B cell (primary cell): ENCODE data around the gene SCN3B. TPM values are rescaled to one million over a fixed set of nuclear protein-coding genes. Genes with fewer than 3 reads are reported as not detected.
"Not testable (repeated sequence)": the region's sequence is repeated elsewhere in the genome, so short reads cannot be mapped to it uniquely, and the experiment has no call there.

Experiments
- ATAC-seq: fragments of 200-7000 bp; cut with Tn5 transposase; one replicate; pipeline ENCODE4 v1.10.0; 2021; ENCODE audit warnings: low read depth, mild to moderate bottlenecking, moderate number of reproducible peaks, moderate library complexity
- CTCF ChIA-PET: fragments of 350-600 bp; sonication (Branson Sonifier 250); formaldehyde crosslinking; loops from one replicate; lab custom pipeline; 2021; ENCODE audit warnings: antibody characterized with exemption, inconsistent platforms; lab: Charles Lee
- POLR2A ChIA-PET: fragments of 350-600 bp; sonication (Branson Sonifier 250); formaldehyde crosslinking; loops from one replicate; lab custom pipeline; 2021; ENCODE audit warnings: antibody characterized with exemption; lab: Charles Lee
- DNase-seq: peaks from one replicate; pipeline ENCODE4 v3.0.0; 2013
- H2AFZ ChIP-seq: 2 replicates; pipeline ENCODE4 v1.6.1; 2012; ENCODE audit warnings: mild to moderate bottlenecking, low read depth, low read length; ENCODE audit not compliant: insufficient read depth, poor library complexity, severe bottlenecking
- H3K27ac ChIP-seq, 2 donors: 1 replicate in 1 of 2; 2 replicates in 1 of 2; pipeline ENCODE4 v1.5.1; 2012 to 2013; ENCODE audit warnings: low read length in 2 of 2, mild to moderate bottlenecking in 2 of 2, moderate library complexity in 1 of 2
- H3K27me3 ChIP-seq, 4 experiments: fragments of 200-600 bp in 1 of 4; sonication (generic) in 1 of 4; replicated peaks in 1 of 4; 1 replicate in 2 of 4; 2 replicates in 2 of 4; pipeline versions ENCODE4 v1.6.1 to v1.7.0; 2013 to 2016; ENCODE audit warnings: low read length in 3 of 4, mild to moderate bottlenecking in 2 of 4, mixed read lengths in 1 of 4, moderate library complexity in 1 of 4; ENCODE audit not compliant: insufficient read depth in 4 of 4, control insufficient read depth in 3 of 4; ENCODE audit errors: control extremely low read depth in 1 of 4
- H3K36me3 ChIP-seq, 2 experiments: replicated peaks in 1 of 2; 1 replicate in 1 of 2; 2 replicates in 1 of 2; pipeline versions ENCODE4 v1.6.1 to v1.7.1; 2013; ENCODE audit warnings: low read length in 1 of 2; ENCODE audit not compliant: insufficient read depth in 2 of 2, control insufficient read depth in 1 of 2; ENCODE audit errors: control extremely low read depth in 1 of 2, extremely low read depth in 1 of 2
- H3K4me1 ChIP-seq, 2 donors: fragments of 200-600 bp in 1 of 2; sonication (generic) in 1 of 2; 1 replicate in 1 of 2; 2 replicates in 1 of 2; pipeline versions ENCODE4 v1.5.1 to v1.6.1; 2013 to 2017; ENCODE audit warnings: low read length in 2 of 2; ENCODE audit not compliant: control insufficient read depth in 2 of 2, insufficient read depth in 2 of 2
- H3K4me2 ChIP-seq: replicated peaks from 2 replicates; pipeline ENCODE3; 2012; ENCODE audit warnings: mild to moderate bottlenecking, low read depth, low read length; ENCODE audit not compliant: poor library complexity, severe bottlenecking
- H3K4me3 ChIP-seq, 5 experiments: fragments of 200-600 bp in 1 of 5; sonication (generic) in 1 of 5; 1 replicate in 3 of 5; 2 replicates in 2 of 5; pipeline versions ENCODE4 v1.5.1 to v1.7.0; 2011 to 2016; ENCODE audit warnings: low read length in 4 of 5, mild to moderate bottlenecking in 4 of 5, low read depth in 2 of 5, control low read depth in 1 of 5, moderate library complexity in 1 of 5; ENCODE audit not compliant: insufficient read depth in 1 of 5; ENCODE audit errors: control extremely low read depth in 1 of 5, extremely low read depth in 1 of 5
- H3K79me2 ChIP-seq: fragments of 200-600 bp; sonication (generic); one replicate; pipeline ENCODE4 v1.6.0; 2016; ENCODE audit warnings: low read length; ENCODE audit not compliant: control insufficient read depth, insufficient read depth
- H3K9ac ChIP-seq: fragments of 200-600 bp; sonication (generic); 2 replicates; pipeline ENCODE4 v1.6.1; 2017; ENCODE audit warnings: mild to moderate bottlenecking, low read length, moderate library complexity
- H3K9me3 ChIP-seq, 3 donors: one replicate each; pipeline versions ENCODE4 v1.6.1 to v1.7.1; 2013; ENCODE audit warnings: low read length in 2 of 3; ENCODE audit not compliant: control insufficient read depth in 2 of 3, insufficient read depth in 1 of 3; ENCODE audit errors: control extremely low read depth in 1 of 3
- H4K20me1 ChIP-seq: 2 replicates; pipeline ENCODE4 v1.6.0; 2012; ENCODE audit warnings: mild to moderate bottlenecking, low read length; ENCODE audit not compliant: insufficient read depth, control insufficient read depth, poor library complexity, severe bottlenecking
- H3K27ac Mint-ChIP-seq: one replicate; pipeline ENCODE4 v1.8.0; 2021; ENCODE audit warnings: mixed read lengths
- H3K27me3 Mint-ChIP-seq: one replicate; pipeline ENCODE4 v1.8.0; 2021; ENCODE audit warnings: mixed read lengths
- H3K4me1 Mint-ChIP-seq: one replicate; pipeline ENCODE4 v1.8.0; 2021; ENCODE audit warnings: mixed read lengths
- H3K4me3 Mint-ChIP-seq: one replicate; pipeline ENCODE4 v1.8.0; 2021; ENCODE audit warnings: mixed read lengths
- H3K9me3 Mint-ChIP-seq: one replicate; pipeline ENCODE4 v1.8.0; 2022; ENCODE audit warnings: mixed read lengths; ENCODE audit not compliant: insufficient read depth
- EZH2 ChIP-seq: IDR thresholded peaks from 2 replicates; pipeline ENCODE4 v1.6.1; 2012; ENCODE audit warnings: borderline replicate concordance, low read depth, mild to moderate bottlenecking, moderate library complexity, low read length; ENCODE audit not compliant: insufficient read depth, poor library complexity, severe bottlenecking
- WGBS: methylation state at CpG from one replicate; pipeline ENCODE4 v1.1.5; 2013; ENCODE audit warnings: missing lambda C conversion rate; ENCODE audit not compliant: insufficient coverage; 5-methylcytosine and 5-hydroxymethylcytosine counted together
- intact Hi-C: fragments of 100-400 bp; cut with micrococcal nuclease; formaldehyde crosslinking; loops from one replicate; pipeline ENCODE4 v1.10.0; 2022
- polyA plus RNA-seq: library from polyadenylated mRNA; depleted of rRNA; stranded (reverse); fragments of >200 nt; gene quantifications from 2 replicates; pipeline ENCODE4 v1.2.3, GENCODE V29; 2012
- total RNA-seq, 2 donors: library from RNA; stranded (reverse); fragments of 120-200 nt in 1 of 2; gene quantifications; 1 replicate in 1 of 2; 2 replicates in 1 of 2; pipeline versions ENCODE4 v1.2.3 to v1.2.4, GENCODE V29; 2013 to 2022
- TF ChIP-seq, protein P1 (sequence below): fragments of 200-600 bp; IDR thresholded peaks from one replicate; pipeline ENCODE4 v1.8.0; 2022; ENCODE audit warnings: antibody characterized with exemption, mild to moderate bottlenecking

The SCN3B gene
- total and polyA plus RNA-seq, 2 donors (not counting 1 experiment from before 2014, with no cell fraction given), result not detected

DNA sequence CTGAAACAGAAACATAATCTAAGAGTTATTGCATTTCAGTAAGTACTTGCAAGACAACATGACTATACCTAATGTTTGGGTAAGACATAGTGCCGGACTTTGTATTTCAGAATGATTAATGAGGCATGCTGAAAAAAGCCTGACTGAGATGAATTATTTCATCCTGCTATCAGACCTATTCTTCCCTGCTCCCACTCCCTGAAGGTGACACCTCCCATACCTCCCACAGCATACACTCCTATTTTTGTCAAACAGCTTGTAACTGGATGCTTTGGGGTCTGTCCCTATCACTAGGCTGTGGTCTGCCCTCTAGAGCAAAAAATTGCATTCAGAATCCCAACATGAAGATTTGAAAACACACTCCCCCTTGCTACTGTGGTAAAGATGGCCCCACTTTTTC lies 10.9 kb upstream of the SCN3B start:
- Histone ChIP-seq H4K20me1 (no peaks in the 10 kb centered on the region), H3K79me2 (no peaks in the 10 kb centered on the region), H3K36me3 (no peaks in the 10 kb centered on the region), H2AFZ (no peak overlapping the region), H3K4me3 (no peak overlapping the region), H3K4me1 (peaks cover 2% of the 10 kb centered on the region in 2 donors), H3K27me3 (peaks cover 0 to 3% (median 0%) of the 10 kb centered on the region in 4 experiments), H3K9me3 (peaks cover 0 to 3% (median 0%) of the 10 kb centered on the region in 3 donors), H3K9ac (no peak overlapping the region), H3K27ac (no peak overlapping the region), H3K4me2 (no peak overlapping the region)
- ChIA-PET POLR2A (no interaction called here), CTCF (no interaction called here)
- Mint-ChIP-seq H3K27me3 (peaks cover 11% of the 10 kb centered on the region), H3K4me3 (no peak overlapping the region), H3K9me3 (peaks cover 3% of the 10 kb centered on the region), H3K27ac (no peak overlapping the region), H3K4me1 (peaks cover 2% of the 10 kb centered on the region)
- TF ChIP-seq, protein P1, sequence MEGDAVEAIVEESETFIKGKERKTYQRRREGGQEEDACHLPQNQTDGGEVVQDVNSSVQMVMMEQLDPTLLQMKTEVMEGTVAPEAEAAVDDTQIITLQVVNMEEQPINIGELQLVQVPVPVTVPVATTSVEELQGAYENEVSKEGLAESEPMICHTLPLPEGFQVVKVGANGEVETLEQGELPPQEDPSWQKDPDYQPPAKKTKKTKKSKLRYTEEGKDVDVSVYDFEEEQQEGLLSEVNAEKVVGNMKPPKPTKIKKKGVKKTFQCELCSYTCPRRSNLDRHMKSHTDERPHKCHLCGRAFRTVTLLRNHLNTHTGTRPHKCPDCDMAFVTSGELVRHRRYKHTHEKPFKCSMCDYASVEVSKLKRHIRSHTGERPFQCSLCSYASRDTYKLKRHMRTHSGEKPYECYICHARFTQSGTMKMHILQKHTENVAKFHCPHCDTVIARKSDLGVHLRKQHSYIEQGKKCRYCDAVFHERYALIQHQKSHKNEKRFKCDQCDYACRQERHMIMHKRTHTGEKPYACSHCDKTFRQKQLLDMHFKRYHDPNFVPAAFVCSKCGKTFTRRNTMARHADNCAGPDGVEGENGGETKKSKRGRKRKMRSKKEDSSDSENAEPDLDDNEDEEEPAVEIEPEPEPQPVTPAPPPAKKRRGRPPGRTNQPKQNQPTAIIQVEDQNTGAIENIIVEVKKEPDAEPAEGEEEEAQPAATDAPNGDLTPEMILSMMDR, result no peak
- TF ChIP-seq EZH2, result no peak
- no CpG with 5 or more reads among the region's 1 CpG for WGBS
- ATAC-seq (no peak), DNase-seq (no peak)
- intact Hi-C loops, result no loop called here

DNA sequence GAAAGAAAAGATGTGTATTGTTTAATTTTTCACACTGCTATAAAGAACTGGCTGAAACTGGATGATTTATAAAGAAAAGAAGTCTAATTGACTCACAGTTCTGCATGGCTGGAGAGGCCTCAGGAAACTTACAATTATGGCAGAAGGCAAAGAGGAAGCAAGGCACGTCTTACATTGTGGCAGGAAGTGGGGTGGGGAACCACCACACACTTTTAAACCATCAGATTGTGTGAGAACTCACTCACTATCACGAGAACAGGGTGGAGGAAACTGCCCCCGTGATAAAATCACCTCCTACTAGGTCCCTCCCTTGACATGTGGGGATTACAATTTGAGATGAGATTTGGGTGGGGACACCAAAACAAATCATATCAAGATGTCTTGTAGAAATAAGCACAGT lies 5.5 kb upstream of the SCN3B start:
- intact Hi-C loops, H3K9ac ChIP-seq, POLR2A ChIA-PET, H3K27me3 ChIP-seq, H2AFZ ChIP-seq, H4K20me1 ChIP-seq, H3K36me3 ChIP-seq, CTCF ChIA-PET, H3K79me2 ChIP-seq: not testable (repeated sequence)
- peak overlapping the region; percentile 39 for H3K27ac Mint-ChIP-seq
- peak; percentile 59 for DNase-seq
- peak overlapping the region; percentile 21 for H3K4me2 ChIP-seq
- peak overlapping the region; percentile 26 for H3K4me3 Mint-ChIP-seq
- peaks cover 2 to 16% (median 5%) of the 10 kb centered on the region in 3 donors for H3K9me3 ChIP-seq
- peaks cover 23% of the 10 kb centered on the region for H3K4me1 Mint-ChIP-seq
- H3K4me3 ChIP-seq, result peak overlapping the region in 1 of 5 experiments; percentile 7
- H3K27me3 Mint-ChIP-seq, result peaks cover 17% of the 10 kb centered on the region
- WGBS, result no CpG with 5 or more reads among the region's 3 CpGs
- peaks cover 20% of the 10 kb centered on the region for H3K9me3 Mint-ChIP-seq
- ATAC-seq, result peak; percentile 53
- H3K4me1 ChIP-seq, result peaks cover 12 to 13% of the 10 kb centered on the region in 2 donors
- peak overlapping the region in 1 of 2 donors; percentile 52 for H3K27ac ChIP-seq
